T-cell (primary cell): ENCODE results near the gene BCL2L11. TPM values are rescaled to one million over a fixed set of nuclear protein-coding genes. Genes with fewer than 3 reads are reported as not detected.

Experiments
- ATAC-seq, 4 experiments: fragments of 200-7000 bp in 3 of 4; fragments of 150-1000 bp in 1 of 4; cut with Tn5 transposase; replicated peaks in 1 of 4; 1 replicate in 3 of 4; 2 replicates in 1 of 4; pipeline ENCODE4 v1.10.0; 2021; ENCODE audit warnings: moderate library complexity in 3 of 4, mild to moderate bottlenecking in 2 of 4, moderate number of reproducible peaks in 1 of 4
- CTCF ChIA-PET, 2 donors: fragments of 300-600 bp; sonication (Branson Sonifier 250); formaldehyde crosslinking; loops; one replicate each; lab custom pipeline; 2022; ENCODE audit warnings: antibody characterized with exemption in 2 of 2; lab: Charles Lee
- POLR2A ChIA-PET, 2 donors: fragments of 300-600 bp; sonication (Branson Sonifier 250); formaldehyde crosslinking; loops; one replicate each; lab custom pipeline; 2022; ENCODE audit warnings: antibody characterized with exemption in 2 of 2; lab: Charles Lee
- DNase-seq, 35 experiments: peaks; one replicate each; pipeline versions ENCODE4 v3.0.0 to v3.0.0-alpha.2; 2013 to 2023
- H3K27ac ChIP-seq: one replicate; pipeline ENCODE4 v1.5.1; 2013; ENCODE audit warnings: low read length
- H3K27me3 ChIP-seq, 2 experiments: replicated peaks in 1 of 2; 1 replicate in 1 of 2; 2 replicates in 1 of 2; pipeline versions ENCODE4 v1.6.1 to v1.7.0; 2013; ENCODE audit warnings: low read length in 1 of 2, mixed read lengths in 1 of 2; ENCODE audit not compliant: control insufficient read depth in 2 of 2, insufficient read depth in 2 of 2; ENCODE audit errors: extremely low read depth in 1 of 2
- H3K36me3 ChIP-seq, 2 donors: 1 replicate in 1 of 2; 2 replicates in 1 of 2; pipeline versions ENCODE4 v1.6.1 to v1.7.0; 2013; ENCODE audit warnings: low read length in 1 of 2; ENCODE audit not compliant: control insufficient read depth in 2 of 2, insufficient read depth in 1 of 2; ENCODE audit errors: extremely low read depth in 1 of 2
- H3K4me1 ChIP-seq, 2 experiments: 1 replicate in 1 of 2; 2 replicates in 1 of 2; pipeline versions ENCODE4 v1.6.1 to v1.7.0; 2013; ENCODE audit warnings: low read length in 2 of 2, mixed read lengths in 1 of 2; ENCODE audit not compliant: insufficient read depth in 2 of 2, control insufficient read depth in 1 of 2; ENCODE audit errors: extremely low read depth in 1 of 2
- H3K4me3 ChIP-seq, 2 donors: 1 replicate in 1 of 2; 2 replicates in 1 of 2; pipeline versions ENCODE4 v1.5.1 to v1.7.0; 2013; ENCODE audit warnings: mild to moderate bottlenecking in 2 of 2, low read length in 1 of 2, moderate library complexity in 1 of 2; ENCODE audit not compliant: control insufficient read depth in 1 of 2; ENCODE audit errors: extremely low read depth in 1 of 2
- H3K9me3 ChIP-seq: 2 replicates; pipeline ENCODE4 v1.7.0; 2013
- H3K27ac Mint-ChIP-seq, 2 donors: one replicate each; pipeline ENCODE4 v1.8.0; 2020 to 2021; ENCODE audit warnings: mild to moderate bottlenecking in 2 of 2, mixed read lengths in 2 of 2
- H3K27me3 Mint-ChIP-seq, 2 donors: one replicate each; pipeline ENCODE4 v1.8.0; 2021 to 2022; ENCODE audit warnings: mixed read lengths in 2 of 2
- H3K36me3 Mint-ChIP-seq: one replicate; pipeline ENCODE4 v1.8.0; 2021; ENCODE audit warnings: mixed read lengths
- H3K4me1 Mint-ChIP-seq, 3 donors: one replicate each; pipeline ENCODE4 v1.8.0; 2020 to 2022; ENCODE audit warnings: mixed read lengths in 3 of 3, mild to moderate bottlenecking in 1 of 3
- H3K4me3 Mint-ChIP-seq, 3 donors: one replicate each; pipeline ENCODE4 v1.8.0; 2020 to 2022; ENCODE audit warnings: mild to moderate bottlenecking in 3 of 3, mixed read lengths in 3 of 3, moderate library complexity in 3 of 3
- H3K9me3 Mint-ChIP-seq, 3 donors: one replicate each; pipeline ENCODE4 v1.8.0; 2020 to 2022; ENCODE audit warnings: mixed read lengths in 3 of 3
- WGBS: methylation state at CpG from one replicate; pipeline ENCODE4 v1.1.5; 2013; ENCODE audit warnings: missing lambda C conversion rate; ENCODE audit not compliant: insufficient coverage; 5-methylcytosine and 5-hydroxymethylcytosine counted together
- total RNA-seq, 35 experiments: library from RNA in 6 of 35; stranded (reverse) in 6 of 35; fragments of 120-200 nt in 1 of 35; gene quantifications; one replicate each; pipeline versions ENCODE4 v1.2.1 to v1.2.4 and lab custom pipeline; 2013 to 2026

Gene BCL2L11
- total RNA-seq, 5 donors from 2014 or later (not counting 1 experiment from before 2014, with no cell fraction given): 24.1 to 47.0 (median 34.6) TPM

GRCh38 chr2:111138839-111139238 is 18.1 kb downstream of the BCL2L11 start:
- POLR2A ChIA-PET: no interaction called here

DNA sequence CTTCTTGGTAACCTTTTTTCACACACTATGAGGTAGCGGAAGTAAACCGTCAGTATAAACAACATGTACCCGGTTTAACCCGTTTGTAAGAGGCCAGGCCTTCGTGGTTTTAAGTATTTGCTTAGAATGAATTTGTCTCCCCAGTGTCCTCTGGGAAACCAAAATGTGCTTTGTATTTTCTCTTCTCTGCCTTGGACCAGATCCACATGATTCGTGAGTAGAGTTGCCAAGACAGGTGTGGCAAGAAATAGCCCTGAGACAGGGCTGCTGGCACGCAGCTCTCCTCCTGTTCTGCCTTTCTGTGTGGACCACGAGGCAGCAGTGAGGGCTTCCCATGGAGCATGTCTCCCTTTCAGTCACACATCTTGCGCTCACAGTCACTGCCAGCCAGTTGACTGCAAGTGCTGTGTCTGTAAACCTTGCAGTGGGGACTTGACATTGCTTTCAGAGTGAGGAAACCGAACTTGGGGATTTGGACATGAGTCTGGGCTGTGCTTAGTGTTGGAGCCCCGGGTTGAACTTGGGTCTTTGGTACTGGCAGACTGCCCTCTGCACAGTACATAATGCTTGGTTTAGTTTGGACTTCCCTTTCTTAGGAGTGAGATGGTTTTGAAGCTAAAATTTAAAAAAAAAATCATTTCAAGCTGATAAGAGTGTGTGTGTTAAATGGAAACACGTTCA is 19.1 kb downstream of the BCL2L11 start:
- Histone ChIP-seq H3K9me3 (no peaks in the 10 kb centered on the region), H3K27me3 (no peaks in the 10 kb centered on the region), H3K4me3 (no peak overlapping the region), H3K27ac (no peak overlapping the region), H3K4me1 (no peaks in the 10 kb centered on the region), H3K36me3 (peaks cover 0 to 28% of the 10 kb centered on the region in 2 donors)
- Mint-ChIP-seq H3K4me1 (peaks cover 6 to 29% (median 17%) of the 10 kb centered on the region in 3 donors), H3K4me3 (no peak overlapping the region), H3K27ac (no peak overlapping the region), H3K9me3 (no peaks in the 10 kb centered on the region), H3K27me3 (no peaks in the 10 kb centered on the region), H3K36me3 (peaks cover 50% of the 10 kb centered on the region)
- DNase-seq (no peak), ATAC-seq (no peak)
- 90% methylated on average over 5 of the region's 12 CpGs for WGBS
- ChIA-PET POLR2A (no interaction called here), CTCF (no interaction called here)

More at GRCh38 chr2:111138839-111139238, 18.1 kb downstream of the BCL2L11 start:
- no peak overlapping the region for H3K4me3 ChIP-seq
- no peaks in the 10 kb centered on the region for H3K9me3 Mint-ChIP-seq
- peaks cover 9 to 33% (median 23%) of the 10 kb centered on the region in 3 donors for H3K4me1 Mint-ChIP-seq
- peaks cover 53% of the 10 kb centered on the region for H3K36me3 Mint-ChIP-seq
- H3K9me3 ChIP-seq: no peaks in the 10 kb centered on the region
- H3K27me3 ChIP-seq: no peaks in the 10 kb centered on the region
- H3K36me3 ChIP-seq: peaks cover 0 to 31% of the 10 kb centered on the region in 2 donors
- CTCF ChIA-PET: interaction anchor here in 1 of 2 donors (0.5 kb wide), 1 partner anchor 792 kb away, joined by 3 read pairs; no protein-coding TSS in a partner anchor
- ATAC-seq (no peak), DNase-seq (no peak)
- H3K27ac Mint-ChIP-seq: no peak overlapping the region
- H3K4me1 ChIP-seq: no peaks in the 10 kb centered on the region
- H3K27me3 Mint-ChIP-seq: no peaks in the 10 kb centered on the region
- H3K27ac ChIP-seq: no peak overlapping the region
- no CpG with 5 or more reads among the region's 5 CpGs for WGBS
- no peak overlapping the region for H3K4me3 Mint-ChIP-seq

- H3K36me3 ChIP-seq: peaks cover 0 to 25% of the 10 kb centered on the region in 2 donors
- no peak overlapping the region for H3K27ac ChIP-seq
- H3K9me3 ChIP-seq: no peaks in the 10 kb centered on the region
- no peaks in the 10 kb centered on the region for H3K4me1 ChIP-seq
- WGBS: no CpG with 5 or more reads among the region's 4 CpGs
- DNase-seq: no peak
- no peaks in the 10 kb centered on the region for H3K27me3 ChIP-seq
- H3K9me3 Mint-ChIP-seq: no peaks in the 10 kb centered on the region
- H3K4me3 ChIP-seq: no peak overlapping the region
- no peaks in the 10 kb centered on the region for H3K27me3 Mint-ChIP-seq
- peaks cover 53% of the 10 kb centered on the region for H3K36me3 Mint-ChIP-seq
- ChIA-PET CTCF (no interaction called here), POLR2A (interaction anchor here in 1 of 2 donors (0.5 kb wide), 1 partner anchor 12 kb away, joined by 4 read pairs; no protein-coding TSS in a partner anchor)
- ATAC-seq: no peak
- H3K27ac Mint-ChIP-seq: no peak overlapping the region
- peaks cover 8 to 21% (median 17%) of the 10 kb centered on the region in 3 donors for H3K4me1 Mint-ChIP-seq
- H3K4me3 Mint-ChIP-seq: no peak overlapping the region
Observed at GRCh38 chr2:111140815-111141214, 20.1 kb downstream of the BCL2L11 start.

GRCh38 chr2:111142101-111142500 is 21.4 kb downstream of the BCL2L11 start:
- Mint-ChIP-seq H3K4me1 (peaks cover 8 to 23% (median 13%) of the 10 kb centered on the region in 3 donors), H3K36me3 (peaks cover 53% of the 10 kb centered on the region), H3K27me3 (no peaks in the 10 kb centered on the region), H3K9me3 (no peaks in the 10 kb centered on the region), H3K4me3 (no peak overlapping the region), H3K27ac (no peak overlapping the region)
- ChIA-PET POLR2A (no interaction called here), CTCF (interaction anchor here in 1 of 2 donors (0.7 kb wide), 1 partner anchor 1791 kb away, joined by 3 read pairs; no protein-coding TSS in a partner anchor)
- no peak for DNase-seq
- Histone ChIP-seq H3K27me3 (no peaks in the 10 kb centered on the region), H3K4me1 (no peaks in the 10 kb centered on the region), H3K27ac (no peak overlapping the region), H3K9me3 (no peaks in the 10 kb centered on the region), H3K4me3 (no peak overlapping the region), H3K36me3 (peaks cover 0 to 18% of the 10 kb centered on the region in 2 donors)
- no CpG with 5 or more reads among the region's 1 CpG for WGBS
- ATAC-seq: no peak

DNA sequence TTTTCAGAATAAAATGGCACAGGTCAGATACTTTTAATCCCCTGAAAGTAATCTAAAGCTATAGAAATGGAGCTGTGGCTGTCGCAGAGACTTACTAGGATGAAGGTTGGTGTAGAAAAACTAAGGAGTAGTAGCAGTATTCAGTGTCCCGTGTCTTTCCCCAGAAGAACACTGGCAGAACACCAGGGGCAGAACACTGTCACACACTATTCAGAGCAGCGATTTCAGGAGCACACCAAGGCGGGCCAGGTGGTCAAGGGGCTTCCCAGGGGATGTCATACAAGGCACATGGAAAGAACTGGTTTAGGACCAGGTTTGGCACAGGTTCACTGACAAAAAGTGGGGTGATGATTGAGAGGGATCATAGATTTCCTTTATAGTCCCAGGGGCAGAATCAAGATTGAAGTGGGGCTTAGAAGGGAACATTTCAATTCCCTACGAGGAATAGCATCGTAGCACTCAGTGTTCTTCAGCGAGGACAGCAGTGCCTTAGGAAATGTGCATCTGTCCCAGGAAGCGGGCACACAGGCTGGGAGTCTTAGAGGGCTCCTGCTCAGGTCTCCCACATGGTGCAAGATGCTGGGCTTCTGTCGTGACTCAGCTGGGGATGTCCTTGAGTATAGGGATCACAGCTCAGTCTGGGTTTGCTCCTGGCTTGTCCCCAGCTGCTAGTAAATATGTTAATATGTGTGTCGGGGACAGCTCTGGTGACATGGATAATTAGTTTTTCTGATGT is 22.6 kb downstream of the BCL2L11 start:
- Histone ChIP-seq H3K4me3 (no peak overlapping the region), H3K9me3 (no peaks in the 10 kb centered on the region), H3K4me1 (no peaks in the 10 kb centered on the region), H3K36me3 (peaks cover 0 to 13% of the 10 kb centered on the region in 2 donors), H3K27ac (no peak overlapping the region), H3K27me3 (no peaks in the 10 kb centered on the region)
- H3K4me3 Mint-ChIP-seq: no peak overlapping the region
- DNase-seq (no peak), ATAC-seq (no peak)
- H3K36me3 Mint-ChIP-seq: peaks cover 47% of the 10 kb centered on the region
- 94% methylated on average over 5 of the region's 10 CpGs for WGBS
- H3K27ac Mint-ChIP-seq: no peak overlapping the region
- ChIA-PET POLR2A (no interaction called here), CTCF (no interaction called here)
- H3K27me3 Mint-ChIP-seq: no peaks in the 10 kb centered on the region
- H3K4me1 Mint-ChIP-seq: peaks cover 10 to 29% (median 11%) of the 10 kb centered on the region in 3 donors
- H3K9me3 Mint-ChIP-seq: no peaks in the 10 kb centered on the region

DNA sequence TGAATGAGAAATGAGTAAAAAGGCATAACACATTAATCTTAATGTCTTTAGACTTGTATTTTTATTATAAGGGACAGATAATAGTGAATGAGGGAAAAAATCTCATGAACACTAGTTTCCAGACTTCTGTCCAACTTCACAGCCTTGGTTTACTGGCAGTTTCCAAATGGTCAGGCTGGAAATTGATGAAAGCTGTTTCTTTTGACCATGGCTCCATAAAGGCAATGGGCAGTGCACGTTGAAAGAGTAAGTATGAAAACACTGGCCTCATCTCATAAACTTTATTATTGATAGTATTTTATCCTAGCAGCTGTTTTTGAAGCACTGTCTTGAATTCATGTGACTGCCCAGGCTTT is 23.1 kb downstream of the BCL2L11 start:
- H3K4me3 Mint-ChIP-seq: no peak overlapping the region
- H3K36me3 Mint-ChIP-seq: peaks cover 42% of the 10 kb centered on the region
- Histone ChIP-seq H3K9me3 (no peaks in the 10 kb centered on the region), H3K36me3 (peaks cover 0 to 8% of the 10 kb centered on the region in 2 donors), H3K27me3 (no peaks in the 10 kb centered on the region), H3K4me3 (no peak overlapping the region), H3K27ac (no peak overlapping the region), H3K4me1 (no peaks in the 10 kb centered on the region)
- no peaks in the 10 kb centered on the region for H3K9me3 Mint-ChIP-seq
- no peak for ATAC-seq
- H3K4me1 Mint-ChIP-seq: peaks cover 10 to 34% (median 15%) of the 10 kb centered on the region in 3 donors
- no CpG with 5 or more reads among the region's 1 CpG for whole genome bisulfite sequencing
- H3K27me3 Mint-ChIP-seq: no peaks in the 10 kb centered on the region
- no peak overlapping the region for H3K27ac Mint-ChIP-seq
- POLR2A ChIA-PET: no interaction called here
- DNase-seq: no peak
- CTCF ChIA-PET: no interaction called here
